Measurements from ENCODE around the gene ZNF420. TPM values are rescaled to one million over a fixed set of nuclear protein-coding genes. Genes with fewer than 3 reads are reported as not detected.

ZNF420 gene
- total RNA-seq, 1 experiment from 2014 or later: 9.8 TPM

- Histone ChIP-seq H2AK5ac (ENCODE audit: insufficient read length, low read length) (no peak overlapping the region), H4K20me1 (ENCODE audit: control insufficient read depth, insufficient read depth, insufficient read length) (no peaks in the 10 kb centered on the region), H2BK15ac (ENCODE audit: low read depth, low read length) (no peak overlapping the region), H2BK5ac (ENCODE audit: insufficient read length, low read length) (no peak overlapping the region), H3K9ac (ENCODE audit: extremely low read depth, insufficient read length, low read length) (peak overlapping the region; percentile 69), H3K18ac (ENCODE audit: insufficient read length, low read depth, low read length) (no peak overlapping the region), H4K8ac (replicated peaks; ENCODE audit: insufficient read length, low read depth, low read length) (no peak overlapping the region), H2BK20ac (ENCODE audit: low read depth, low read length, poor library complexity, severe bottlenecking) (no peak overlapping the region), H3K4me2 (ENCODE audit: insufficient read depth, insufficient read length, low read length) (peak overlapping the region; percentile 75), H3K4me1 (ENCODE audit: insufficient read depth, low read length) (peaks cover 4% of the 10 kb centered on the region; the same call in 1 of the 2 replicates), H3K79me2 (ENCODE audit: insufficient read depth, low read length) (peaks cover 7% of the 10 kb centered on the region; the same call in 1 of the 2 replicates), H2BK12ac (ENCODE audit: insufficient read length, low read depth, low read length) (no peak overlapping the region), H3K27me3 (ENCODE audit: insufficient read depth, low read length) (no peaks in the 10 kb centered on the region), H2AFZ (ENCODE audit: low read length) (peak overlapping the region; percentile 75), H4K91ac (ENCODE audit: insufficient read length, low read depth, low read length) (no peak overlapping the region), H3K23ac (ENCODE audit: insufficient read length, low read depth, low read length) (no peak overlapping the region), H3K9me3 (ENCODE audit: control insufficient read depth, low read depth, low read length) (peaks cover 1% of the 10 kb centered on the region), H3K23me2 (ENCODE audit: insufficient read length, low read depth, low read length, poor library complexity, severe bottlenecking) (peaks cover 7% of the 10 kb centered on the region), H3K56ac (ENCODE audit: insufficient read length, low read depth, low read length) (no peak overlapping the region), H3K14ac (ENCODE audit: insufficient read depth, low read length) (0 out of 2 replicates have a peak overlapping the region, but pooled peaks have one; percentile 11), H3K79me1 (ENCODE audit: insufficient read depth, low read depth, low read length, poor library complexity, severe bottlenecking) (no peaks in the 10 kb centered on the region), H2BK120ac (ENCODE audit: low read depth, low read length, poor library complexity, severe bottlenecking) (no peak overlapping the region), H3K27ac (ENCODE audit: insufficient read length, low read depth, low read length) (no peak overlapping the region), H4K5ac (ENCODE audit: insufficient read length, low read depth, low read length) (no peak overlapping the region), H3T11ph (ENCODE audit: low read length) (no peak overlapping the region), H3K4ac (ENCODE audit: low read depth, low read length) (no peak overlapping the region)
- DNase-seq: no peak
- H3K4me1 Mint-ChIP-seq: peaks cover 15 to 19% of the 10 kb centered on the region in 2 experiments
- no peaks in the 10 kb centered on the region; the same call in 1 of the 2 replicates for H3K27me3 Mint-ChIP-seq (ENCODE audit: low read depth)
- TF ChIP-seq, protein P1, sequence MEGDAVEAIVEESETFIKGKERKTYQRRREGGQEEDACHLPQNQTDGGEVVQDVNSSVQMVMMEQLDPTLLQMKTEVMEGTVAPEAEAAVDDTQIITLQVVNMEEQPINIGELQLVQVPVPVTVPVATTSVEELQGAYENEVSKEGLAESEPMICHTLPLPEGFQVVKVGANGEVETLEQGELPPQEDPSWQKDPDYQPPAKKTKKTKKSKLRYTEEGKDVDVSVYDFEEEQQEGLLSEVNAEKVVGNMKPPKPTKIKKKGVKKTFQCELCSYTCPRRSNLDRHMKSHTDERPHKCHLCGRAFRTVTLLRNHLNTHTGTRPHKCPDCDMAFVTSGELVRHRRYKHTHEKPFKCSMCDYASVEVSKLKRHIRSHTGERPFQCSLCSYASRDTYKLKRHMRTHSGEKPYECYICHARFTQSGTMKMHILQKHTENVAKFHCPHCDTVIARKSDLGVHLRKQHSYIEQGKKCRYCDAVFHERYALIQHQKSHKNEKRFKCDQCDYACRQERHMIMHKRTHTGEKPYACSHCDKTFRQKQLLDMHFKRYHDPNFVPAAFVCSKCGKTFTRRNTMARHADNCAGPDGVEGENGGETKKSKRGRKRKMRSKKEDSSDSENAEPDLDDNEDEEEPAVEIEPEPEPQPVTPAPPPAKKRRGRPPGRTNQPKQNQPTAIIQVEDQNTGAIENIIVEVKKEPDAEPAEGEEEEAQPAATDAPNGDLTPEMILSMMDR (conservative IDR thresholded peaks at IDR 0.05): no peak
- H3K4me3 Mint-ChIP-seq: peak overlapping the region; percentile 90 to 96
- no CpG with 5 or more reads among the region's 7 CpGs for WGBS (ENCODE audit: extremely low coverage, insufficient read length, low lambda C conversion rate)
- peak overlapping the region in 2 of 3 experiments; percentile 4 to 25; a peak in 3 of 7 replicates for H3K27ac Mint-ChIP-seq
- H3K9me3 Mint-ChIP-seq: peaks cover 53 to 65% of the 10 kb centered on the region in 2 experiments
- H3K36me3 Mint-ChIP-seq (ENCODE audit: insufficient read depth in 1 of 3, low read depth in 3 of 3): peaks cover 19 to 23% (median 23%) of the 10 kb centered on the region in 3 experiments
Measured at GRCh38 chr19:37077501-37077933, 716 bp upstream of the ZNF420 start.
